GM18909 (cell line): ENCODE measurements around the gene ARL8A.

Experiments
- ATAC-seq: cut with Tn5 transposase; IDR thresholded peaks from one replicate; pipeline ENCODE4 v1.9.1; 2021; ENCODE audit warnings: mild to moderate bottlenecking; ENCODE audit not compliant: unreplicated experiment, poor library complexity

Gene ARL8A

GRCh38 chr1:202086579-202087350 lies 57.8 kb downstream of the ARL8A start:
- no peak for ATAC-seq

DNA sequence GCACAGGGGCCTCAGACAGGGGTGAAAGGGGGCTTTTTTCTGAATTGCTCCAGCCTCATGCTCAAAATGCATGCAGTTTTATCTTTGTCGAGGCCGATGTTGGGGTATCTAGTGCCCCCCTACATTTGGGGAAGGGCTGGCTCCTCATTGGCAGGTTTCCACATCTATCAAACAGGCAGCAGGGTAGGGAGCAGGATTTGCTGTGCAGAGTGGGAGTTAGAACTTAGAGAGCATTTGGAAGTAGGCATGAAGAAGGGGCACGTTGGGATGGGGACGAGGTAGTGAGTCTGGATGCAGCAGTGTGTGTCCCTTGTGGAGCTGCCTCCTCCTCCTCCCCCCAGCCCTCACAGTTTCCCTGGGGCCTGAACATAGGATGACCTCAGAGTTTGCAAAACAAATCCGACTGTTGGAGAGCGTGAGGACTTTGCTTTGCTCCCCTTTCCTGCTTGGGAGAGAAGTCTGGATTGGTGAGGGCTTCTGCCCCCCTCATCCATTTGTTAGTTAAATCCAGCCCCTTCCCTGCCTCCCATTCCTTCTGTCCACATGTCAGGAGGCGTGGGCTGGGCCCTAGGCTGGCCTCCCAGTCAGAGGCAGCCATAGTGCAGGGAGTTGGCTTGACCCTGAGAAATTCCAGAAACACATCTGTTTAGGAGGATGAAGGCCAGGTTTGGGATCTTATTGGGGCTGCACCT lies 58.7 kb downstream of the ARL8A start:
- ATAC-seq: no peak

- ATAC-seq: no peak
Observed at GRCh38 chr1:202084791-202085681, 59.5 kb downstream of the ARL8A start.
